HG03097 (cell line): ENCODE results near the gene KCNIP3.
"Not testable (repeated sequence)": the region's sequence is repeated elsewhere in the genome, so short reads cannot be mapped to it uniquely, and the experiment has no call there.

ENCODE experiments used
- ATAC-seq: cut with Tn5 transposase; IDR thresholded peaks from one replicate; pipeline ENCODE4 v1.9.1; 2021; ENCODE audit not compliant: unreplicated experiment, low FRiP score

The KCNIP3 gene

DNA sequence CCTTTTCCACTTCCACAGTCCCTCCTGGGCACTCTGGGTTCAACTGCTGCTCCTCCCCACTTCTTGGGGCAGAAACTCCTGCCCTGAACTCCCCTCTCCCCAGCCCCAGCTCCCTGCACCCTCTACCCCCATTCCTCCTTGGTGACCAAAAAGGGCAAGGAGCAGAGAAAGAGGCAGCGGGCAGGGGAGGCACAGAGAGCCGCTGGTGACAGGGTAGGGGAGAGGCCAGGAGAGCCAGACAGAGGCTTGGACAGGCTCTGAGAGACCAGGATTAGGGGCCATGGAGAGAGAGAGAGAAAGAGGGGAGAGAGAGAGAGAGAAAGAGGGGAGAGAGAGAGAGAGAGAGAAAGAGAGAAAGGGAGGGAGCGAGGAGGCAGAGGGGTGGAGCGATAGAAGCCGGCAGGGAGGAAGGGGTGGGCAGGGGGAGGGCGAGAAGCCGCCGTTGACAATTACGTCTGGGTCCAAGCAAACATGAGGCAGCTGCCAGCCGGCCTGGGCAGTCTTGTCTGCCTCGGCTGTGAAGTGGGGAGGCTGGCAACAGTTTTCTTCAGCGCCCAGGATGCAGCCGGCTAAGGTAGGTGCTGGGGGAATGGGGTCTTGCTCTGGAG, at the start of gene KCNIP3:
Gene KCNIP3 (plus strand): TSS at position 468 of the 608 bp plus-strand sequence. CDS start 92 bp downstream, at position 560.
- ATAC-seq, result no peak

DNA sequence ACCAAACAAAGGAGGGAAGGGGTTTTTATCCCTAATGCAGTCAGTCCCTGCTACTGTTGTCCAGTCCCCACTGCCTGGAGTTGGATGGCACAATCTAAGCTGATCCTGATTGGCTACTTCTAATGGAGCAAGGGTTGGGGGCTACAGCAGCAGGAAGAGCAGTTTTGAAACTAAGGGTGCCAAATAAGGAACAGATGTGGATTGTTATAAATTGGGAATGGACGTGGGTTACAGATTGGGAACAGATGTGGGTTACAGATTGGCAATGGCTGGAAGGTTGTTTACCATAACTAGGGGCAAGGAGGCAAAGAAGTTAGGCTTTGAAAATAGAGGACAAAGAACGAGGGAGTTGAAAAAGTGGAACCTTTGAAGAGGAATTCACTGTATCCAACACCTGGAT, 38.9 kb upstream of the KCNIP3 start:
- no peak for ATAC-seq

DNA sequence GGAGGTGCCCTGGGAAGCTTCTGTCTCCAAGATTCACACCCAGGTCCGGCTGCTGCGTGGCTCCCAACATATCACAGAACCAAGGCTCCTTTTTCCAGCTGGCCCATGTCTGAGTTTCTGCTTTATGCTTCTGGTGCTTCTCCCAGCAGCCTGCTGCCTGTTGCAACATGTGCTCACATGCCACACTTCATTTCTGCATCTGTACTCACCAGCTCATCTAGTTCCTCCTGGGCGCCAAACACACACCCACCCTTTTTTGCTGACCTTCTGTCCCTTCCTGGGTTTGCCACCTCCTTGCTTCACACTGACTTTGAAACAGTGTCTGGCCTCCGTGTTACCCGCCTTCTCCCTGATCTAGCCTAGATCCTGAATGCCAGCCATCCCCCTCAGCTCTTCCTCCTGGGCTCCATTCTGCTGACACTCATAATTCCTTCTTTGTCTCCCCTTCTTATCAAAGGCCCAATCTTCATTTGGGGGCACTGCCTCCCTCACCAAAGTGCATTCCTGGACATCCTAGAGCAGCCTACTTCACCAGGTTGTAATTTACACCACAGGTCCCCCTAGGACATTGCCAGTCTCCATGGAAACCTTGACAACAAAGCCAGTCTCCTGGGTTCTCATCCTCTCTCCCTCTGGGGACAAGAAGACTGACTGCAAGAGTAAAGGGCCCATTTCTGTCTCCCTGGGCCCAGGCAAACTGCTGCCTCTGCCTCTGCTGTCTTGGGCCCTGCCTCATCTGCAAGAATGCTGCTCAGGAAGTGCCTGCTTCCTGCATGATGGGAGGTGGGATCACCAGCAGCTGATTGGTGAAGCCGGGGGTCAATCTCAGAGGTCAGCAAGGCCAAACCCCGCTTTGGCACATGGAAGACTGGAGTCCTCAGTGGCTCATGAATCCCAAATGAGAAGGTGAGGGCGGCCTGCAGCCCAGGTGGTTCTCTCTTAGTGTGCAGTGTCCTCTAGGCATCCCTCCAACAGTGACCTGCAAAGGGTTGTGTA, 36.8 kb upstream of the KCNIP3 start:
- ATAC-seq, result no peak

DNA sequence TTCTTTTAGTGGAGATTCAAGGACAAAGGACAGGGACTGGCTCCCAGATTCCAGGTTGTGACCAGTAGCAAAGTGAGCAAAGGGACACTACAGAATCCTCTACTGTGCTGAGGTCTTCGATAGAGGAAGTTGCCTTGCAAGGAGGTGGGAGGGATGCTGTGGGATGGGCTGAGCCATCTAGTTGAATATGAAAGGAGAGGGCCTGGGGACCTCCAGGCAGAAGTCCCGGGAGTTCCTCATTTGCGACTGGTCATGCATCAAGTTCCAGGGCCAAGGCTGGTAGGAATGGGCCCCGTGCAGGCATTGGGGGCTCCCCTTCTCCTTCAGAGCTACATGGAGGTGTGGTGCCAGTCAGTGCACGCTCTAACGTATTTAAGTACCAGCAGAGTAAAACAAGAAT, 35.5 kb upstream of the KCNIP3 start:
- no peak for ATAC-seq

DNA sequence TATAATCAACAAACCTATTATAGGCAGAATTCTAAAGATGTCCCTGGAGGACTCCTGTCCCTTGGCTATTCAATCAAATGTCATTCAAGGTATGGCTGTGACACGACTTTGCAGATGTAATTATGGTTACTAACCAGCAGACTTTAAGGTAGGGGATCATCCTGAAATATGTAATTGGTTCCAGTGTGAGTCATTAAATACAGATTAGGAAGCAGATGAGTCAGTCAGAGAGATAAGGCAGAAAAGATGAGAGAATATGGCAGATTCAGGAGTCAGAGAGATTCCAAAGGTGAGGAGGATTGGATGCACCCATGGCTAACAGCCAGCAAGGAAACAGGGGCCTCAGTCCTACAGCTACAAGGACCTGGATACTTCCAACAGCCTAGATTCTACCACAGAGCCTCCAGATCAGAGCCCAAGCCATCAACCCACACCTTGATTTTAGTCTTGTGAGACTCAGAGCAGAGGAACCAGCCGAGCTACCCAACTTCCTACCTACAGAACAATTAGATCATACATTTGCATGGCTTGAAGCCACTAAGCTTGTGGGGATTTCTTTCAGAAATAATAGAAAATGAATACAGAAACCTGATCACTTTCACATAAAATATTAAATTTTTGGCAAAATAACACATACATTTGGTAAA, 34.1 kb upstream of the KCNIP3 start:
- no peak for ATAC-seq

DNA sequence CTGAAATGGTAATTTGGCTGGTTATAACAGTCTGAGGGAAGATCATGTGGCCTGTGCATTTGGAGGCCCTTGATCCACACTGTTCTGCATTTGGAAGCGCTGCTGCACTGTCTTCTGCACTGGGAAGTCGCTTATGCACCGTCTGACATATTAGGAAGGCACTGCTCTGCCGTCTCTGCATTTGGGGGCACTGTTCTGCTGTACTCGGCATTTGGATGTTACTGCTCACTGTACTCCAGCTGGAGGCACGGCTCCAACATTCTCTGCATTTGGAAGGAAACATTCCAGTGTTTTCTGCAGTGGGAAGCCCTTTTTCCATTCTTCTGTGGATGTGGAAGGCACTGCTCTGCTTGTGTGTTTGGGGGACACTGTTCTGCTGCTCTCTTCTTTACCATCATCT, 32.5 kb upstream of the KCNIP3 start:
- ATAC-seq, result no peak

DNA sequence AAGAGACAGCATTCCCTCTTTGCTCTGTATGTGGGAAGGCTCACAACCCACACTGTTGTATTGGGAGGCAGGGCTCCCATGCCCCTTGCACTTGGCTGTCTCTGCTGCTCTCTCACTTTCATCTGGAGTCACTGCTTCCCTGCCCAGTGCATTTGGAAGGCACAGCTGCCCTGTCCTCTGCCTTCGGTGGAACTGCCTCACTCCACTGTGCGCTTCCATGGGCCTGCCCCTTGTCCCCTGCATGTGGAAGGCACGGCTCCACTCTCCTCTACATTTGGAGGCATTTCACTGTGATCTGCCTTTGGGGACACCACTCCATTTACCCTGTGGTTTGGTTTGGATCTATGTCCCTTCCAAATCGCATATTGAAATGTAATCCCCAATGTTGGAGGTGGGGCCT, 32.0 kb upstream of the KCNIP3 start:
- no peak for ATAC-seq

DNA sequence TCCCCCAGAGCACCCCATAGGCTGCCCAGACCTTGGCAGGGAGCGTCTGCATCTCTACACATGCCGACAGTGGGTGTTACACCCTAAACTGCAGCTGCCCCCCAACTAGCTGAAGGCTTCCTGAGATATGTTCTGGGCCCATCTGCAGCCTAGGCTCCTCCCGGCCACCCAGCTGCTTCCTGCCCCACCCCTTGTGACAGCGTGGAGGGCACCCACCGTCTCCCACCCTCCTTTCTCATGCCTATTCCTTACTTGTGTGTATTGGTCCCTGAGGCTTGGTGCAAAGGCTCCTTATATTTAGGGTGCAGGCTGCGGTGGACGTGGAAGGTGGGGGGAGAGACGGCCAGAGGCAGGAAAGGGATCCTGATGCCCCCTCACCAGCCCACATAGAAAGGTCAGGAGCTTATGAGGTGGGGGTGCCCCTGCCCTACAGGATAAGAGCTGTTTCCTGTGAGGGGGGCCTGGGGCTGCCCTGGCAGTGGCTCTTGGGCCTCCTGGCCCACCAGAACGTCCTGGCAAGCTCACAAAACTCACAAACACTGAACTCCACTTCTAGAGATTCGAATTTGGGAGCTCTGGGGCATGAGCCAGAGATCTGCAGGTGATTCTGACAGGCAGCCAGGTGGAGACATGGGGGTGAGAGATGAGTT, 30.2 kb upstream of the KCNIP3 start:
- ATAC-seq, result no peak

DNA sequence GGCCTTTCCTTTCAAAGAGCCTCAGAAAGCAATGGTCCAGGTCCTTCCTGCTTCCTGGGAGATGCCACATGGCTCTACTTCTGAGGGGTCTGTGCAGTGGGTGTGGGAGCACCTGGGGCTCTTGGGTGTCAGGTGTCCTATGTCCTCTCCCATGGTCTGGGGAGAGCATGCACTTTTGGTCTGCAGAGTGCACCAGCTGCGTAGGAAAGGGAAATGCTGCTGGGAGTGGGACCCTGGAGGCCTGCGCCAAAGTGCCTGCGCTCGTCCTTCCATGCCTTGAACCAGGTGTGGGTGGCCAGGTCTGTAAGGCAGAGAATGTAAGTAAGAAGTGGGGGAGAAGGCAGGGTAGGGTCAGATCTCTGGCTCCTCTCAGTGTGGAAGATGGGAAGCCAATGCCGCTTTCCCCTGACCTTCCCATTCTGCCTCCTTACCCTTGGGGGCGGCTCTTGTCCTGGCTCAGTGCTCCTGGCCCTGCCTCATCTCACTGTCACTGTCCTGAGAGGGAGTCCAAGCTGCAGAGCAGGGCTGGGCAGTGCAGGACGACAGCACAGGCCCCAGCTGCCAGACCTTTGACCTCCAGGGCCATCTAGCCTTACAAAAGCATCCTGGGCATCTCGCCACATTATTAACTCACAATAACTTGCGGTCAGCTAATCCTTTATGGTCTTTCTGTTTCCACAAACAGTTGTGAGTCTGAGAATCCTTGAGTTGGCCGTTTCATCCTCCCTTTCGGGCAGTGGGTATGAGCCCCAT, 29.5 kb upstream of the KCNIP3 start:
- no peak for ATAC-seq

DNA sequence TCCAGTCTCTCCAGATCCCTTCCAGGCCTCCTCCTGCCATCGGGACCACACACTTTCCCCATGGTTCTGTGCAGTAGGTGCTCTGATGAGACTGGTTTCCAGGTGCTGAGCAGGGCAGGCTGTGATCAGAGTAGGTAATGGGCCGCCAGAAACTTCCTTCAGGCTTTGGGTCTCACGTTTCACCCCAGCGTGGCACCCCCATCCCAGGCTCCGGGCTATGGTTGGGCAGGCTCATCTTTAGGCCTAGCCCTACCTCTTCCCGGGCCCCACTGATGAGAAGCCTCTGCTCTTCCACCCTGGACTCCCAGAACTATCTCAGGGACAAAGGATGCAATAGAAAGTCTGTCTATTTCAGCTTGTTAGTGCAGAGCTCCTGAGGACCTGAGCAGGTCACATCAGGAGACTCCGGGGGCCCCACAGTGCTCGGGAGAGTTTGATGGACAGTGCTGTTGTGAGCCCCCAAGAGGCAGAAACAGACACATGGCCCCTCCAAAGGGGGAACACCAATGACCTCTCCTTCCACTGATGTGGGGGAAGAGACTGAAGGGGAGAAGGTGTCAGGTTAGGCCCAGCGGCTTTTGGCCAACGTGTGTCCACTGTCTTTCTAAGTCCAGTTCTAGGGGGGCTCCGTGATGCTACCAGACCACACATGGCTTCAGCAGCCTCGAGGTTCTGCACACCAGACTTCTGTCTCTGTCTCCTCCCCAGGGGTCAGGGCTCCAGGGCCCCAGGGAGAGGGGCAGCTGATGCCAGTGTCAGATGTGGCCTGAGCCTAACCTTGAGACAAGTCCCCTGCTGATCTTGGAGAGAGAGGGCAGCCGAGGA, 28.7 kb upstream of the KCNIP3 start:
- ATAC-seq, result no peak

DNA sequence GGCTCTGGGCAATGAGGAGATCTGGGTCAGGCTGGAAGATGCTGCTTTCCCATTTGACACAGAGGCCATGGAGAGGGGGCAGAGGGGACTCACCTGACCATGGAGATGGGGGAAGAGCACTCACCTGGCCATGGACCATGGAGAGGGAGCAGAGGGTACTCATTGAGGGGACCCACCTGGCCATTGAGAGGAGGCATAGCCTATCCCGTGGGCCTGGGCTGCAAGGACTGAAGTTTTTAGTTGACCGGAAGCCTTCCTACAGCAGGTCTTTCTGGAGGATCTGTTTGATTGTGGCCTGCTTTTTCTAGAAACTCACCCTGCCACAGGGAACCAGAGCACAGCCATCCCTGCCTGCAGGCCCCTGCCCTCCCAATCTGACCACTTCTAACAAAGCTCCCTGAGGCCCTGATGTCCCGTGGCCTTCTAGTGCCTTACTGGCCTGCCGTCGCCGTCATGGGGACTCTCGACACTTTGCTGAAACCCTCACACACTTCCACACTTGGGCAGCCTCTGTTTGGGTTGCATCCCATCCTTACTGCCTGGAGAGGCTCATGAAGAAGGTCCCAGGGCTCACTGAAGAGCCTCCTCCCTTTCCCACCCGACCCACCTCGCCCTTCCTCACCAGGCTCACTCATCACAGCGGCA, 28.0 kb upstream of the KCNIP3 start:
- ATAC-seq, result no peak

DNA sequence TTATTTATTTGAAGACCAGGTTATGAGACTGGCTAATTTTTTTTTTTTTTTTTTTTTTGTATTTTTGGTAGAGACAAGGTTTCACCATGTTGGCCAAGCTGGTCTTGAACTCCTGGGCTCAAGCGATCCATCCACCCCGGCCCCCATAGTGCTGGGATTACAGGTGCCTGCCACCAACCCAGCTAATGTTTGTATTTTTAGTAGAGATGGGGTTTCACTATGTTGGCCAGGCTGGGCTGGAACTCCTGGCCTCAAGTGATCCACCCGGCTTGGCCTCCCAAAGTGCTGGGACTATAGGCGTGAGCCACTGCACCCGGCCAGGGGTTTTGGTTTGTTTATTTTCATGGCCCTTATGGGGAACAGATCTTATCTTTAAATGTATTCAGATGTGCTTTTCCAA, 27.4 kb upstream of the KCNIP3 start:
- ATAC-seq, result not testable (repeated sequence)

DNA sequence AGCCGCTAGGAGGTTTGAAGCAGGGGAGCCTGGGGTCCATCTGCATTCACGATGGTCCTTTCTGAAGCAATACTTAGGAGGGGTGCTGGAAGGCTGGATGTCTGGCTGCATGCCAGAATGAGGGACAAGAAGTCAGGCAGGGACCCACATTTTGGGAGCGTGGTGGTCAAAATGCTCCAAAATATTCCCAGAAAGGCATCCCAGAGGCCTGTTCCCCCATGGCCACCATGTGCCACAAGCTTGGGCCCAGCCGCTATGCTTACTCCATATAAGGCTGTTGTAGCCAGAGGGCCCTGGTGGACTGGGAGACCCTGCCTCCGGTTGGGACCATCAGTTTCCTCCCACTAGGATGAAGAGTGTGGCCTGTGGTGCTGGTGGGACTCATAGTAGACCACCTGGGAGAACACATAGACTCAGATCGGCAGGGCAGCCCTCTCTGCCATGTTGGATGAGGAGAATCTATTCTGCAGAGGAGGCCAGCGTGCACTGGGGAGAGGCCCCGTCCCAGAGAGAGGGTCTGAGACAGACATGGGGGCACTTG, 26.5 kb upstream of the KCNIP3 start:
- no peak for ATAC-seq

DNA sequence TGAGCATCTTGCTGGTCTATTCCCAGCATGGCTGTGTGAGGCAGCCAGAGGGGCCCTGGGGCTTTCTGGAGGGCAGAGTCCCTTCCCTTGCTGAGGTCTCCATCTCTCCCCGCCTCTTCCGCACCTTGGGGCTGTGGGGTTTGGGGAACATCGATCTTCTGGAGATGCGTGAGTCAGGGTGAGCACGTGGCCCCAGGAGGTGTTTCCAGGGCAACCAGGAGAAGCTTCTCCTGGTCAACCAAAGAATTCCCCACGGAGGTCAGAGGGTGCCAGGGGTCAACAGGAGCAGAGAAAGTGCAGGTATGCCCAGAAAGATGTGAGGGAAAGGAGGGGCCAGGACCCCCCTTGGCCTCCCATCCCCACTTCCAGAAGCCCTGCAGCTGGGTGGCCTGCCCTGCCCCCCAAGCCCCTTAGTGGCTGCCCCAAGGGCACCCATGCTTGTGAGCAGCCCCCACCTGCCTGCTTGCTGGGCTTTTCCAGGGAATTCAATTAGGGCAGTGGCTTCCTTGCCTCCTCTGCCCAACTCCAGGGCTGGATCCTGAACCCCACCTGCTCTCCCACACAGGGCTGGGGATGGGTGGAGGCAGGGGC, 25.7 kb upstream of the KCNIP3 start:
- no peak for ATAC-seq

DNA sequence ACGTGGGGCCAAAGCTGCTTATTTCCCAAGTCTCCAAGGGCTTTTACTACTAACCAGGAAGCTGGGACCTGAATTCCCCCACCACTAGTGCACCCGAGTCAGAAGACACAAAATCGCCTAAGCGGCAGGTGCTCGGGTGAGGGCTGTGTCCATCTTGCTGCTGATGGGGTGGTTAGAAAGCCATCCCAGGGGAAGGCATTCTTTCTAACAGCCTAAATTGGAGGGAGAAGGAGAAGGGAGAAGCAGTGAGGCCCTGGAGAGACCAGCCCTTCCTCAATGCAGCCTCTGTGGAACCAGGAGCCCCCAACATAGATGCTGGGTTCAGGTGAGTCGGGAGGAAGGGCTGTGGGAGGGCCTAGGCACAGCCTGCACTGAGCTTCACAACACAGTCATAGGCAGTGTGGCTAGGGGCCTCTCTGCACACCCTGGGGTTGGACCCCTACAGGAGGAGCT, 24.8 kb upstream of the KCNIP3 start:
- ATAC-seq, result no peak

DNA sequence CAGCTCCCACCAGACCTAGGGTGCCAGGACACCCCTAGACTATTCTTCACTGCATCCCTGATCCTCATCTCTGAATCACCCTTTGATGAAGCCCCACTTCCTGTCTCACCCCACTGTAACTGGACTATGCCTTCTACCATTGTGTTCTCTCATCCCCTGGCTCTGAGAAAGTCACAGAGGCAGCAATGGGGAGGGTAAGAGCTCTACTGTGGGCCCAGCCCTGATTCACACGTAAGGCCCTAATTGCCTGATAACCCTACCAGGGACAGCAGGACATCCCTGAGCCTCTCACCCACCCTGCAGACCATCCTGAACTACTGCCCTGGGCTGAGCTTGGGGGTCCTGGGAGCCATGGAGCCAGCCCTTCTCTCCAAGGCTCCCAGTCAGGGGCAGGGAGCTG, 24.4 kb upstream of the KCNIP3 start:
- no peak for ATAC-seq

DNA sequence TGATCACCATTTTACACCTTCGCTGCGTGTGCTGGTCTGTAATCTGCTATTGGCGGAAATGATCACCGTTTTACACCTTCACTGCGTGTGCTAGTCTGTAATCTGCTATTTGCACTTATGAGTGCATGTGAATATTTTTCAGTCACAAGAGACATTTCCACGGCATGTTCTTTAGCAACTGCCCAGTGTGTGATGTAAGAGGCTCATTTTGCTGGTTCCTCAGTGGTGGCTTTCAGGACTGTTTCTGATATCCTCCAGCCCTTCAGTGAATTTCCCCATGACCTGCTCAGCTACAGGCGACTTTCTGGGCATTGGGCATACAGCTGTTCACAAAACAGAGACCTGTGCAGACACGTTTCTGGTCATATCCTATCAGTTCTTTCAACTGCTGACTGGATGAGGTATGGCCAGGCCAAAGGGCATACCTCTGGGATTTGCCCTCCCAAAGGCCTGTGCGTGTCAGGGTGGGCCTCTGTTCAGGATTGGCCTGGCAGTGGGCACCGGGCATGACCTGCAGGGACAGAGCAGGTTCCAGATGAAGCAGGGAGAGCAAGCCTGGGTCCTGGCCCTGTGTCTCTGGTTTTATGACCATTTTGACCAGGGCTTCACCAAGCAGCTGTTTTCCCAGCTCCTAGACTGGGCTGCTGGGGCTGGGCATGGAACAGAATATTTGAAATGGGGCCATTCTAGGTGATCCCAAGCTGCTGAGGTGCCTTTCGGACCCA, 23.4 kb upstream of the KCNIP3 start:
- no peak for ATAC-seq
